Naive B cell (primary cell): ENCODE data around the gene TTBK2. TPM values are rescaled to one million over a fixed set of nuclear protein-coding genes. Genes with fewer than 3 reads are reported as not detected.

Experiments used
- ATAC-seq, 2 donors: fragments of 150-1000 bp; cut with Tn5 transposase; 2 replicates each; pipeline ENCODE4 v1.10.0; 2021; ENCODE audit warnings: low read depth in 2 of 2, mild to moderate bottlenecking in 2 of 2, moderate library complexity in 2 of 2
- DNase-seq: peaks from one replicate; pipeline ENCODE4 v3.0.0; 2022
- H3K27ac Mint-ChIP-seq, 6 donors: one replicate each; pipeline ENCODE4 v1.8.0; 2020 to 2022; ENCODE audit warnings: mild to moderate bottlenecking in 6 of 6, mixed read lengths in 6 of 6, moderate library complexity in 5 of 6, inconsistent platforms in 2 of 6
- H3K27me3 Mint-ChIP-seq, 3 donors: one replicate each; pipeline ENCODE4 v1.8.0; 2021 to 2022; ENCODE audit warnings: mixed read lengths in 3 of 3, mild to moderate bottlenecking in 1 of 3
- H3K36me3 Mint-ChIP-seq, 2 donors: one replicate each; pipeline ENCODE4 v1.8.0; 2020 to 2022; ENCODE audit warnings: mixed read lengths in 2 of 2, inconsistent platforms in 1 of 2, mild to moderate bottlenecking in 1 of 2
- H3K4me1 Mint-ChIP-seq, 3 donors: one replicate each; pipeline ENCODE4 v1.8.0; 2020 to 2022; ENCODE audit warnings: mixed read lengths in 3 of 3, inconsistent platforms in 1 of 3, mild to moderate bottlenecking in 1 of 3, moderate library complexity in 1 of 3
- H3K4me3 Mint-ChIP-seq, 8 donors: one replicate each; pipeline ENCODE4 v1.8.0; 2020 to 2022; ENCODE audit warnings: mild to moderate bottlenecking in 8 of 8, mixed read lengths in 8 of 8, moderate library complexity in 8 of 8, inconsistent platforms in 2 of 8
- H3K9me3 Mint-ChIP-seq, 7 donors: one replicate each; pipeline ENCODE4 v1.8.0; 2020 to 2022; ENCODE audit warnings: mixed read lengths in 7 of 7, mild to moderate bottlenecking in 5 of 7, inconsistent platforms in 2 of 7, moderate library complexity in 1 of 7
- polyA plus RNA-seq, 6 donors: library from polyadenylated mRNA; unstranded; fragments of 300-500 nt; fragmentation: Illumina TruSeq; gene quantifications; one replicate each; pipeline ENCODE4 v1.2.3, GENCODE V29; 2021; ENCODE audit warnings: low read depth in 6 of 6

TTBK2 gene
- polyA plus RNA-seq, 6 donors from 2014 or later = 5.7 to 12.0 (median 10.4) TPM

DNA sequence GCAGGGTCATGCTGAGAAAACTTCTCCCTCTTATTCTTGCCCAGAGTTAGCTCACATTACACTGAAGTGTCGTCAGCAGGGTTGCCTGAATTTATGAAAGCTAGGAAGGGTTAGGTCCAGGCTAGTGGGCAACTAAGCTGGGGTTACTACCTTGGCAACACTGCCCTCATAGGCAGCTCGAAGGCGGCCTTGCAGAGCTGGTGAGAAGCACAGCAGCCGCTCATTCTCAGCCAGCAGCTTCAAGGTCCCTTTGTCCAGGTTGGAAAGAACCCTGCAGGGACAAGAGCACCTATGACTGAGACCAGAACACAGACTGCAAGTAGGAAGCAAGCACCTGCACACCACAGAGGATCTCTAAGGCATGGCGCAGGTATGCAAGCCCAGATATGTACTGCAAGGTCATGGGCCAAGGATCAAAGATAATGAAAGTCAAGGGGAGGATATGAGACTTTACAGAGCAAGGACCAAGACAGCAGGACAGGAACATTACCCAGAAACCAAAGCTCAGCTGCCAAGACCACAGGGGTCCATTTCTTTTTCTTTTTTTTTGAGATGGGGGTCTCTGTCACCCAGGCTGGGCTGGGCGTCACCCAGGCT lies 186.4 kb downstream of the TTBK2 start:
- peak overlapping the region in 2 of 6 donors; percentile 22 to 81 for H3K27ac Mint-ChIP-seq
- DNase-seq (no peak), ATAC-seq (no peak)
- no peaks in the 10 kb centered on the region for H3K9me3 Mint-ChIP-seq
- H3K36me3 Mint-ChIP-seq = peaks cover 0 to 24% of the 10 kb centered on the region in 2 donors
- no peaks in the 10 kb centered on the region for H3K27me3 Mint-ChIP-seq
- peak overlapping the region in 6 of 8 donors; percentile 12 to 86 (median 60) for H3K4me3 Mint-ChIP-seq
- peaks cover 7 to 30% (median 11%) of the 10 kb centered on the region in 3 donors for H3K4me1 Mint-ChIP-seq

GRCh38 chr15:42733027-42733426 lies 187.6 kb downstream of the TTBK2 start:
- Mint-ChIP-seq H3K4me3 (peak overlapping the region in 2 of 8 donors; percentile 11 to 48), H3K36me3 (peaks cover 0 to 32% of the 10 kb centered on the region in 2 donors), H3K27me3 (no peaks in the 10 kb centered on the region), H3K9me3 (no peaks in the 10 kb centered on the region), H3K4me1 (peaks cover 7 to 30% (median 11%) of the 10 kb centered on the region in 3 donors), H3K27ac (peak overlapping the region in 2 of 6 donors; percentile 57 to 86)
- DNase-seq = no peak
- no peak for ATAC-seq

GRCh38 chr15:42732095-42732827 lies 188.3 kb downstream of the TTBK2 start:
- H3K27ac Mint-ChIP-seq = peak overlapping the region in 1 of 6 donors; percentile 26
- no peaks in the 10 kb centered on the region for H3K27me3 Mint-ChIP-seq
- H3K36me3 Mint-ChIP-seq = peaks cover 0 to 36% of the 10 kb centered on the region in 2 donors
- H3K4me3 Mint-ChIP-seq = peak overlapping the region in 2 of 8 donors; percentile 9 to 48
- H3K4me1 Mint-ChIP-seq = peaks cover 6 to 25% (median 7%) of the 10 kb centered on the region in 3 donors
- no peaks in the 10 kb centered on the region for H3K9me3 Mint-ChIP-seq
- ATAC-seq (no peak), DNase-seq (no peak)

DNA sequence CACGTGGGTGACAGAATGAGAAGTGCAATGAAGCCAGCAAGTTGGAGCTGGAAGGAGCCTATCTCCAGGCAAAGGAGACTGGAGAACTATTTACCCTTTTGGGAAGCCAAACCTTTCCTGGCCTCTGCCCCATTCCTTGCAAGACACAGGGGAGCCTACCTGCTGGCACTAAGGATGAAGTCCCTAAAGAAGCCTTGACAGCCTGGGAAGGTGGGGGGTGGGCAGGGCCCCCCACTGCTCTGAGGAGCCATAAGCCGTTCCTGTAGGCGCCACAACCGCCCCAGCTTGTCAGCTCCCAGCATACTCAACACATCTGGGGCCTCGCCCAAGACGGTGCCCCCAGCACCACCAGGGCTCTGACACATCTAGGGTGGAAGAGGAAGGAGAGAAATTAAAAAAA lies 189.1 kb downstream of the TTBK2 start:
- Mint-ChIP-seq H3K4me3 (peak overlapping the region in 1 of 8 donors; percentile 67), H3K4me1 (peaks cover 6 to 23% (median 7%) of the 10 kb centered on the region in 3 donors), H3K9me3 (no peaks in the 10 kb centered on the region), H3K27ac (peak overlapping the region in 1 of 6 donors; percentile 14), H3K36me3 (peaks cover 0 to 42% of the 10 kb centered on the region in 2 donors), H3K27me3 (no peaks in the 10 kb centered on the region)
- DNase-seq (no peak), ATAC-seq (no peak)

DNA sequence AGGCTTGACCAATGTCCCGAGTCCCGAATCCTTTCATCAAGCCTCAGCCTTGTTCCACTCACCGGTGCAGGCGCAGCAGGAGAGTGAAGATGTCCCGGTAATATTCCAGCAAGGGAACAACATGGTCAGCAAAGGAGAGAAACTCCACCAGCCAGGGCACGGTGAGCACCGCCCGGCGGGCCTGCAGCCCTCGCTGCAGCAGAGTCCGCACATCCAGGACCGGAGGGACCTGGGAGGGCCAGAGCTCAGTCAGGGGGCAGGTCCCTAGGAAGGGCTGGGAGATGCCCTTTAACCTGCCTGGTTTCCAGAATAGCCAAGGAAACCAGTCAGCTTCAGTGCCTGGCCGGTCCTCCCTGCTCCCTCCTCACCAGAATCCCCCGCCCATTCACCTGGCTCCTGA lies 190.0 kb downstream of the TTBK2 start:
- no peak for DNase-seq
- Mint-ChIP-seq H3K27me3 (no peaks in the 10 kb centered on the region), H3K36me3 (peaks cover 0 to 42% of the 10 kb centered on the region in 2 donors), H3K4me3 (no peak overlapping the region), H3K27ac (no peak overlapping the region), H3K4me1 (peaks cover 2 to 16% (median 4%) of the 10 kb centered on the region in 3 donors), H3K9me3 (no peaks in the 10 kb centered on the region)
- ATAC-seq = no peak

DNA sequence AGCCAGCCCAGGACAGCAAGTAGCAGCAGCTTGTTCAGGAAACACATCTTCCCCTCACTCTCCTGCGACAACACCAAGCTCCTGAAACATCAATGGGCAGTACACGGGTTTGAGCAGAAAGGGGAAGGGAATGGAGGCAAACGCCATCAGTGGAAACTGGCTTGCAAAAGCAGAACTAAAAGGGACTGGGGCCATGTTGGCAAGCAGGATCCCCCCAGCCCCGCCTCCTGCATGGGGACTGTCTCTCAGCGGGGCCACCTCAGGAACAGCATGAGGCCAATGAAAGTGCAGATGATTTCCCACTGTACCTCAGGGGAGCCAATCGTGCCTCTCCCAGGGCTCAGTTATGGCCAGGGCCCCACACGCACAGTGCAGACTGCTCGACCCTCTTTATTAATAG lies 190.4 kb downstream of the TTBK2 start:
- Mint-ChIP-seq H3K4me1 (peaks cover 2 to 12% (median 4%) of the 10 kb centered on the region in 3 donors), H3K27ac (no peak overlapping the region), H3K9me3 (no peaks in the 10 kb centered on the region), H3K36me3 (peaks cover 0 to 42% of the 10 kb centered on the region in 2 donors), H3K4me3 (no peak overlapping the region), H3K27me3 (no peaks in the 10 kb centered on the region)
- ATAC-seq (no peak), DNase-seq (no peak)

DNA sequence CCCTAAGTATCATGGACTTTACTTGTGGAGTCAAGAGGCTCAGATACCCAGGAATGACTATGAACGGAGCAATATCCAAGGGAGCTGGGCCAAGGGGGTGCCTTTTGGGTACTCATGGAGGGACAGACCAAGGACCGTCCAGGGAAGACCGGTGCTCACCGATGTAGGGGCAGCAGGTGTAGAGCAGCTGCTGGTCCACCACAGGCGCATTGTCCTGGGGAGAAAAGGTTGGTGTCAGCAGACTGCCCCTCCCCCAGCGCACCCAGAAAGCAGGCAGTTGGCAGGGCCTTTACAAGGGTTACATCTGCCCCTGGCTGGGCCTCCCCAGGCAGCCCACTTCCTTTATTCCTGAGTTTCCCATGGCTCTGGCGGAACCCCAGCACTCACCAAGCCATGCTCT lies 191.2 kb downstream of the TTBK2 start:
- H3K27me3 Mint-ChIP-seq = no peaks in the 10 kb centered on the region
- peaks cover 0 to 42% of the 10 kb centered on the region in 2 donors for H3K36me3 Mint-ChIP-seq
- no peaks in the 10 kb centered on the region for H3K9me3 Mint-ChIP-seq
- H3K4me1 Mint-ChIP-seq = peaks cover 2 to 10% (median 3%) of the 10 kb centered on the region in 3 donors
- DNase-seq (no peak), ATAC-seq (no peak)
- no peak overlapping the region for H3K27ac Mint-ChIP-seq
- no peak overlapping the region for H3K4me3 Mint-ChIP-seq

- no peak overlapping the region for H3K27ac Mint-ChIP-seq
- peaks cover 0 to 42% of the 10 kb centered on the region in 2 donors for H3K36me3 Mint-ChIP-seq
- H3K4me1 Mint-ChIP-seq = peaks cover 0 to 6% (median 0%) of the 10 kb centered on the region in 3 donors
- no peak for DNase-seq
- ATAC-seq = no peak
- H3K4me3 Mint-ChIP-seq = no peak overlapping the region
- H3K9me3 Mint-ChIP-seq = no peaks in the 10 kb centered on the region
- H3K27me3 Mint-ChIP-seq = no peaks in the 10 kb centered on the region
Observed at GRCh38 chr15:42728972-42729371, 191.6 kb downstream of the TTBK2 start.

DNA sequence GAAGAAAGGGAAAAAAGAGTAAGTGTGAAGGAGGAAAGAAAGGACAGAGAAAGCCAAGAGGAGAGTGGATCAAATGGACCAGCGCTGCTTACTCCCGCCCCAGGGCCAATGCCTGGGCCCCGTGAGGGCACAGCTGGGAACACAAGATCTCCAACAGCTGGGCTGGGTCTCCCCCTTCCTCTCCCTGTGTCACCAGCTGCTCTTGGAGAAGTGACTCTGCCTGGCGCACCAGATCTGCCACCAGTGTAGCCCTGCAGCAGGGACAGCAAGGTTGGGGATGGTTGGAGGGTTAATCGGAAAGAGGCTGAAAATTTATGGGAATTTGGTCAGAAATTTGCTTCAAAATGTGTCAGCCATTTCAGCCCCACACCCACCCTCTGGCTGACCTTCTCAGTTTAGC lies 192.0 kb downstream of the TTBK2 start:
- no peak overlapping the region for H3K4me3 Mint-ChIP-seq
- DNase-seq (no peak), ATAC-seq (no peak)
- peak overlapping the region in 1 of 6 donors; percentile 97 for H3K27ac Mint-ChIP-seq
- H3K36me3 Mint-ChIP-seq = peaks cover 0 to 42% of the 10 kb centered on the region in 2 donors
- no peaks in the 10 kb centered on the region for H3K27me3 Mint-ChIP-seq
- no peaks in the 10 kb centered on the region for H3K9me3 Mint-ChIP-seq
- H3K4me1 Mint-ChIP-seq = peaks cover 0 to 5% (median 0%) of the 10 kb centered on the region in 3 donors

DNA sequence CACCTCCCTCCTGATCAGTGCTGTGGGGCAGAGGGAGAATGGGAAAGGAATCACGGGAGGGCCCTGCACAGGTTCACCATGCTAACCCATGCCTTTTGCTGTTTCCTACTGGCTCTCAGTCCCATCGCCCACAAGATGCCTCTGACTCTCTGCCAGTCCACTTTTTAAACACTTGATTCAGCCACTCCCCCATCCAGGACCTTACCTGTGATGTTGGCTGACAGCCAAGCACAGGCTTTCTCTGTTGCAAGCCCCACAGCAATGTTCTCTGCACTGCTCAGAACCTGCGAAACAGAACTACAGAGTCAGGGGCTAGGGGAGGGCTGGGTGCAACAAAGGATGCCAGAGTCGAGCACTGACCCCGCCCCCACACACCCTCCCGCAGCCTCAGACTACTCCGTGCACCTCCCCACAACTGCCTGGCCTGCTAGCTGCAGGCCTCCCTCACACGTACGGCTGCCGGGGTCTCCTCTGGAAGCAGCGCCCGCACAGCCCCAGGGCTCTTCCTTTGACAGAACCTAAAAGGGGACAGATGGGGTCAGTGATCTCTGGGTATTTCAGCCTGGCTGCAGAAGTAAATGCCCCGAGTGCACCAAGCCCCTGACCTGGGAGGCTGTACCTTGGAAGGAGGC lies 192.7 kb downstream of the TTBK2 start:
- DNase-seq (no peak), ATAC-seq (no peak)
- no peak overlapping the region for H3K4me3 Mint-ChIP-seq
- H3K9me3 Mint-ChIP-seq = no peaks in the 10 kb centered on the region
- H3K27ac Mint-ChIP-seq = peak overlapping the region in 1 of 6 donors; percentile 74
- no peaks in the 10 kb centered on the region for H3K27me3 Mint-ChIP-seq
- peaks cover 0 to 37% of the 10 kb centered on the region in 2 donors for H3K36me3 Mint-ChIP-seq
- H3K4me1 Mint-ChIP-seq = peaks cover 0 to 1% (median 0%) of the 10 kb centered on the region in 3 donors

DNA sequence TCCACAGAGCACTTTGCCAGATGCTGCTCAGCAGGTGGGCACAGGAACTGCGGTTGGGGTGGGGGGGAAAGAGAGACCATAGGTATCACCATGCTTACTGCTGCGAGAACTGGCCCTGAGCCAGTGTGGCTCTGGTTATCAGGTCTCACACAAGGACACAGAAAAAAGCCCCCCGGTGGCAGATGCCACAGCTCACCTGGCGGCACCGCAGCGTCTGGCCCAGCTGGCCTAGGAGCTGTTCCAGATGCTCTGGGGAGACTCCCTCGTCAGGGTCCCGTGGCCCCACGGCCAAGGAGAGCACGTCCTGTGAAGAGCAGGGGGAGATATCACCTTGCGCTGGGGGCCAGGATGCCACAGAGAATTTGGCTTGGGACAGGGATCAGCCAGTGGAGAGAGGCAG lies 194.5 kb downstream of the TTBK2 start:
- Mint-ChIP-seq H3K36me3 (peaks cover 0 to 21% of the 10 kb centered on the region in 2 donors), H3K27me3 (no peaks in the 10 kb centered on the region)

DNA sequence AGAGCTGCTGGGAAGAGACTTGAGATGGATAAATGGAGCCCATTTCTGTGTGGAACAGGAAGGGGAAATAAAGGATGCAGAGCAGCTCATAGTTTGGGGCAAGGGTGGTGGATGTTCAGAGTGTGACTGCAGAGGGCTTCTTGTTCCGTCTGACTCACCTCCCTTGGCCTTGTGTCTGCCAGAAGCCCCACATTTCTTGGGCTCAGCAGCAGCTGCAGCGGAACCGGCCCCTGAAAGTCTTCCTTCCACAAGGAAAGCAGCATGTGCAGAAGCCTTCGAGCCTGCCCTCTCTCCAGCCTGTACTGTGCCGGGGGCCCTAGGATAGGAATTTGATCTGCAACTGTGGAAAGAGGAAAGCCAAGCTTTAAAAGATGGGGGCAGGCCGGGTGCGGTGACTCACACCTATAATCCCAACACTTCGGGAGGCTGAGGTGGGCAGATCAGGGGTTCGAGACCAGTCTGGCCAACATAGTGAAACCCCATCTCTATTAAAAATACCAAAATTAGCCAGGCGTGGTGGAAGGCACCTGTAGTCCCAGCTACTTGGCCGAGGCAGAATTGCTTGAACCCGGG lies 195.2 kb downstream of the TTBK2 start:
- no peaks in the 10 kb centered on the region for H3K4me1 Mint-ChIP-seq
- H3K27ac Mint-ChIP-seq = peak overlapping the region in 1 of 6 donors; percentile 44
- H3K27me3 Mint-ChIP-seq = no peaks in the 10 kb centered on the region
- H3K9me3 Mint-ChIP-seq = no peaks in the 10 kb centered on the region
- peaks cover 0 to 17% of the 10 kb centered on the region in 2 donors for H3K36me3 Mint-ChIP-seq
- H3K4me3 Mint-ChIP-seq = no peak overlapping the region
- ATAC-seq (no peak), DNase-seq (no peak)

More for the DNA sequence above, 194.5 kb downstream of the TTBK2 start:
- ATAC-seq (no peak), DNase-seq (no peak)
- no peak overlapping the region for H3K4me3 Mint-ChIP-seq
- no peaks in the 10 kb centered on the region for H3K4me1 Mint-ChIP-seq
- H3K27ac Mint-ChIP-seq = no peak overlapping the region
- no peaks in the 10 kb centered on the region for H3K9me3 Mint-ChIP-seq

- Mint-ChIP-seq H3K27me3 (no peaks in the 10 kb centered on the region), H3K4me3 (no peak overlapping the region), H3K36me3 (peaks cover 0 to 17% of the 10 kb centered on the region in 2 donors), H3K9me3 (no peaks in the 10 kb centered on the region), H3K4me1 (no peaks in the 10 kb centered on the region), H3K27ac (no peak overlapping the region)
- DNase-seq = no peak
- ATAC-seq = no peak
Observed at GRCh38 chr15:42724276-42724675, 196.3 kb downstream of the TTBK2 start.
